NCI-H2107 treated with DMSO at 0.1 percent for 48 hours (cell line): ENCODE data around the gene KLHDC8A.

Source experiments
- DNase-seq: peaks from one replicate; lab custom pipeline; 2025; ENCODE audit not compliant: unreplicated experiment; lab: John Stamatoyannopoulos, UW

KLHDC8A gene

GRCh38 chr1:205319081-205320018 lies 37.4 kb downstream of the KLHDC8A start:
- DNase-seq, result peak; percentile 98

- DNase-seq, result peak; percentile 84
Observed at GRCh38 chr1:205318231-205318991, 38.3 kb downstream of the KLHDC8A start.

GRCh38 chr1:205317311-205317917 lies 39.3 kb downstream of the KLHDC8A start:
- DNase-seq, result peak; percentile 93

GRCh38 chr1:205316161-205316566 lies 40.6 kb downstream of the KLHDC8A start:
- DNase-seq, result no peak

GRCh38 chr1:205315008-205315618 lies 41.6 kb downstream of the KLHDC8A start:
- peak; percentile 92 for DNase-seq

GRCh38 chr1:205313563-205314308 lies 43.0 kb downstream of the KLHDC8A start:
- peak; percentile 80 for DNase-seq

- DNase-seq, result no peak
Observed at GRCh38 chr1:205312866-205313562, 43.7 kb downstream of the KLHDC8A start.

GRCh38 chr1:205310976-205311704 lies 45.6 kb downstream of the KLHDC8A start:
- DNase-seq, result no peak

GRCh38 chr1:205309741-205310140 lies 47.0 kb downstream of the KLHDC8A start:
- no peak for DNase-seq

- DNase-seq, result no peak
Observed at GRCh38 chr1:205306929-205307566, 49.7 kb downstream of the KLHDC8A start.

- DNase-seq, result no peak
Observed at GRCh38 chr1:205304695-205305070, 52.0 kb downstream of the KLHDC8A start.

- DNase-seq, result no peak
Observed at GRCh38 chr1:205304046-205304694, 52.6 kb downstream of the KLHDC8A start.

GRCh38 chr1:205303247-205303888 lies 53.4 kb downstream of the KLHDC8A start:
- DNase-seq, result no peak

GRCh38 chr1:205301842-205302588 lies 54.7 kb downstream of the KLHDC8A start:
- DNase-seq, result no peak

- peak; percentile 93 for DNase-seq
Observed at GRCh38 chr1:205301205-205301821, 55.4 kb downstream of the KLHDC8A start.

- DNase-seq, result no peak
Observed at GRCh38 chr1:205300149-205300548, 56.6 kb downstream of the KLHDC8A start.
